ENCODE data around the gene CSN3.

Gene CSN3

GRCh38 chr4:70251945-70252277 is 9.5 kb downstream of the CSN3 start:
- TF ChIP-seq, protein P1, sequence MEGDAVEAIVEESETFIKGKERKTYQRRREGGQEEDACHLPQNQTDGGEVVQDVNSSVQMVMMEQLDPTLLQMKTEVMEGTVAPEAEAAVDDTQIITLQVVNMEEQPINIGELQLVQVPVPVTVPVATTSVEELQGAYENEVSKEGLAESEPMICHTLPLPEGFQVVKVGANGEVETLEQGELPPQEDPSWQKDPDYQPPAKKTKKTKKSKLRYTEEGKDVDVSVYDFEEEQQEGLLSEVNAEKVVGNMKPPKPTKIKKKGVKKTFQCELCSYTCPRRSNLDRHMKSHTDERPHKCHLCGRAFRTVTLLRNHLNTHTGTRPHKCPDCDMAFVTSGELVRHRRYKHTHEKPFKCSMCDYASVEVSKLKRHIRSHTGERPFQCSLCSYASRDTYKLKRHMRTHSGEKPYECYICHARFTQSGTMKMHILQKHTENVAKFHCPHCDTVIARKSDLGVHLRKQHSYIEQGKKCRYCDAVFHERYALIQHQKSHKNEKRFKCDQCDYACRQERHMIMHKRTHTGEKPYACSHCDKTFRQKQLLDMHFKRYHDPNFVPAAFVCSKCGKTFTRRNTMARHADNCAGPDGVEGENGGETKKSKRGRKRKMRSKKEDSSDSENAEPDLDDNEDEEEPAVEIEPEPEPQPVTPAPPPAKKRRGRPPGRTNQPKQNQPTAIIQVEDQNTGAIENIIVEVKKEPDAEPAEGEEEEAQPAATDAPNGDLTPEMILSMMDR (IDR thresholded peaks at IDR 0.05; ENCODE audit: low read length, missing control alignments) = no peak
- DNase-seq (ENCODE audit: low read depth) = no peak
- no peak overlapping the region for H3K4me3 ChIP-seq (replicated peaks; ENCODE audit: low read depth, low read length)

DNA sequence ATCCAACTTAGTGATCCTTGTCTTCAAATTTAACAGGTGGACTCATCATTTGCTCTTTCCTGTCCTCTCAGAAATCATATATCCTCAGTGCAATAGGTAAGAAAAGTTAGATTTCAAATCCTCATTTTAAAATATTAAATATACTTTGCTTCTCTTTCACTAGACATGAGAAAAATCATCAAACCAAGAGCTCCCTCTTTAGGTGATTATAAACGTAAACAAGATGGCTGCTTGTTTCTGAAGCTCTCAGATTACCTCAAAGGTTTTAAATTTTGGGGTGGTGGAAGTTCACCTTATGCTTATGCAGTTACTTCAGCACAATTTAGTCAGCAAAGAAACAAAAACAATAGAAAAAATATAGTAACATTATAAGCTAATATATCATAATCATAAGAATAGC is 27.3 kb downstream of the CSN3 start:
- TF ChIP-seq, protein P1 (IDR thresholded peaks at IDR 0.05; ENCODE audit: low read length, missing control alignments) = peak; percentile 29
- DNase-seq (ENCODE audit: low read depth) = peak; percentile 27
- H3K4me3 ChIP-seq (replicated peaks; ENCODE audit: low read depth, low read length) = no peak overlapping the region

DNA sequence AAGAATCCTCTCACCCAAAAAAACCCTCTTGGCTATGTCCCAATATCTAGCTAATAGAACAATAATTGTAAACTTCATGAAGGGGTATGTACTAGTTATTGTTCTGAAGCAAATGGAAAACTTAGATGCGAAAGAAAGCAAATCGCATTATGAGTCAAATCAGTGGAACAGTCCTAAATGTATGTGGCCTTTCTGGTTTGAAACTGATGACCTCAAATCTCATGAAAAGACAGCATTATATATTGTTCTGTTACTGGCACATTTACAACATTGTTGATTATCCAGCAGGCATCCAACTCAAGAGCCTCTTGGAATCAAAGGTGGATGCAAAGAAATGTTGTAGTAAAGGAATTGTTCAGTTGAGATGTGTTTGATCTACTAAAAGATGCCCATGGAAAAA is 34.7 kb downstream of the CSN3 start:
- TF ChIP-seq, protein P1 (IDR thresholded peaks at IDR 0.05; ENCODE audit: low read length, missing control alignments) = no peak
- no peak overlapping the region for H3K4me3 ChIP-seq (replicated peaks; ENCODE audit: low read depth, low read length)
- no peak for DNase-seq (ENCODE audit: low read depth)

- TF ChIP-seq, protein P1 (IDR thresholded peaks at IDR 0.05; ENCODE audit: low read length, missing control alignments) = no peak
- no peak for DNase-seq (ENCODE audit: low read depth)
- H3K4me3 ChIP-seq (replicated peaks; ENCODE audit: low read depth, low read length) = no peak overlapping the region
Observed at GRCh38 chr4:70280567-70280966, 38.2 kb downstream of the CSN3 start.

GRCh38 chr4:70288651-70289050 is 46.3 kb downstream of the CSN3 start:
- no peak for DNase-seq (ENCODE audit: low read depth)
- TF ChIP-seq, protein P1 (IDR thresholded peaks at IDR 0.05; ENCODE audit: low read length, missing control alignments) = no peak
- no peak overlapping the region for H3K4me3 ChIP-seq (replicated peaks; ENCODE audit: low read depth, low read length)

DNA sequence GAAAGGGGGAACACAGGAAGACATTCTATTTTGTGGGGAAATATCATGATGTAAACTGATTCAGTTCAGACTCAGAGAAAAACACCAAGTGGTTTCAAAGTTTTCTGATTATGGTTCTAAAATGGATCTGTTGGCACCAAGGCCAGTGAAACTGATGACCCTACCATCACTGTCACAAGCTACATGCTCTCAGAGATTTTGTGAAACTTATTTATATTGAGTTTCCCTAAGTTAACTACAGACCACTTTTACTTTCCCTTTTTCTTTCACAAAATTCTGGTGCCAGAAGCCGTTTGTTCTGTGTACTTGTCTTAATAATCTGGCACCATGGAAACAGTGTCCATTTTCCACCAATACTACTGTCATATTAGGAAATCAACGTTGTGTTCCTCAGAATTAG is 48.9 kb downstream of the CSN3 start:
- no peak overlapping the region for H3K4me3 ChIP-seq (replicated peaks; ENCODE audit: low read depth, low read length)
- DNase-seq (ENCODE audit: low read depth) = no peak
- TF ChIP-seq, protein P1 (IDR thresholded peaks at IDR 0.05; ENCODE audit: low read length, missing control alignments) = no peak

- no peak for DNase-seq (ENCODE audit: low read depth)
- H3K4me3 ChIP-seq (replicated peaks; ENCODE audit: low read depth, low read length) = no peak overlapping the region
- TF ChIP-seq, protein P1 (IDR thresholded peaks at IDR 0.05; ENCODE audit: low read length, missing control alignments) = no peak
Observed at GRCh38 chr4:70297576-70297975, 55.2 kb downstream of the CSN3 start.
